Esophagus squamous epithelium (tissue), 4 donors: ENCODE results near the gene PRPF40A.

Source experiments
- CTCF ChIP-seq, 6 experiments: fragments of 450-650 bp in 4 of 6; fragments of 200-600 bp in 2 of 6; sonication (generic) in 2 of 6; IDR thresholded peaks; one replicate each; pipeline ENCODE4 v1.5.1; 2016 to 2019; ENCODE audit warnings: antibody characterized with exemption in 6 of 6, mild to moderate bottlenecking in 4 of 6, moderate library complexity in 4 of 6
- POLR2A ChIP-seq, 4 donors: fragments of 450-650 bp; IDR thresholded peaks; one replicate each; pipeline ENCODE4 v1.6.1; 2017; ENCODE audit warnings: antibody characterized with exemption in 4 of 4, mild to moderate bottlenecking in 4 of 4, moderate library complexity in 3 of 4

- TF ChIP-seq CTCF (IDR thresholded peaks at IDR 0.05): no peak
- TF ChIP-seq POLR2A (IDR thresholded peaks at IDR 0.05): no peak
Measured at GRCh38 chr2:152602750-152603149, 114.5 kb downstream of the PRPF40A start.
